SK-N-SH (cell line): Measurements from ENCODE around the gene ARID5A. TPM values are rescaled to one million over a fixed set of nuclear protein-coding genes. Genes with fewer than 3 reads are reported as not detected.

ENCODE experiments used
- CTCF ChIA-PET: fragments of 300-600, 350-600 bp; formaldehyde crosslinking; extraction: SDS; loops from one replicate; lab custom pipeline; 2021; lab: Yijun Ruan, JAX
- POLR2A ChIA-PET: fragments of 350-600 bp; sonication (Branson Sonifier 250); formaldehyde crosslinking; extraction: SDS; loops from one replicate; lab custom pipeline; 2020; ENCODE audit warnings: antibody characterized with exemption, inconsistent platforms; lab: Yijun Ruan, JAX
- DNase-seq: peaks from one replicate; pipeline ENCODE4 v3.0.0; 2012
- H2AFZ ChIP-seq: fragments of 200-600 bp; sonication (generic); 2 replicates; pipeline ENCODE4 v1.8.1; 2016; ENCODE audit warnings: antibody characterized with exemption, mild to moderate bottlenecking, low read depth
- H3F3A ChIP-seq: fragments of 200-600 bp; sonication (generic); replicated peaks from 2 replicates; pipeline ENCODE3; 2016; ENCODE audit warnings: antibody characterized with exemption, mild to moderate bottlenecking; ENCODE audit not compliant: insufficient read depth
- H3K27ac ChIP-seq, 2 experiments: fragments of 200-500 bp in 1 of 2; fragments of 200-600 bp in 1 of 2; sonication (Bioruptor generic) in 1 of 2; sonication (generic), shearing (Covaris generic) in 1 of 2; 2 replicates each; pipeline versions ENCODE4 v1.5.1 to v1.6.1; 2014 to 2016; ENCODE audit warnings: low read depth in 2 of 2, inconsistent platforms in 1 of 2, low read length in 1 of 2, mild to moderate bottlenecking in 1 of 2, mixed read lengths in 1 of 2
- H3K27me3 ChIP-seq: fragments of 200-600 bp; sonication (generic), shearing (Covaris generic); 2 replicates; pipeline ENCODE4 v1.6.1; 2016; ENCODE audit warnings: mixed run types; ENCODE audit not compliant: insufficient read depth
- H3K36me3 ChIP-seq, 2 experiments: fragments of 200-500 bp in 1 of 2; fragments of 200-600 bp in 1 of 2; sonication (Bioruptor generic) in 1 of 2; sonication (generic) in 1 of 2; replicated peaks in 1 of 2; 2 replicates each; pipeline versions ENCODE3 to v1.5.1; 2014 to 2016; ENCODE audit warnings: low read length in 1 of 2, mild to moderate bottlenecking in 1 of 2; ENCODE audit not compliant: insufficient read depth in 2 of 2, control insufficient read depth in 1 of 2
- H3K4me1 ChIP-seq, 2 experiments: fragments of 200-500 bp in 1 of 2; fragments of 200-600 bp in 1 of 2; sonication (Bioruptor generic) in 1 of 2; sonication (generic), shearing (Covaris generic) in 1 of 2; 2 replicates each; pipeline versions ENCODE4 v1.5.1 to v1.6.1; 2014 to 2016; ENCODE audit warnings: low read depth in 1 of 2, low read length in 1 of 2, mixed run types in 1 of 2; ENCODE audit not compliant: insufficient read depth in 2 of 2, control insufficient read depth in 1 of 2
- H3K4me2 ChIP-seq: fragments of 200-600 bp; sonication (generic), shearing (Covaris generic); 2 replicates; pipeline ENCODE4 v1.6.1; 2017; ENCODE audit warnings: mixed run types
- H3K4me3 ChIP-seq, 2 experiments: fragments of 200-500 bp in 1 of 2; fragments of 200-600 bp in 1 of 2; sonication (Bioruptor generic) in 1 of 2; sonication (generic), shearing (Covaris generic) in 1 of 2; 2 replicates each; pipeline versions ENCODE4 v1.5.1 to v1.8.1; 2014 to 2016; ENCODE audit warnings: low read depth in 2 of 2, inconsistent platforms in 1 of 2, low read length in 1 of 2, mild to moderate bottlenecking in 1 of 2, mixed read lengths in 1 of 2, moderate library complexity in 1 of 2
- H3K79me2 ChIP-seq: fragments of 200-600 bp; sonication (generic); 2 replicates; pipeline ENCODE4 v1.8.1; 2017; ENCODE audit warnings: mild to moderate bottlenecking; ENCODE audit not compliant: insufficient read depth
- H3K9ac ChIP-seq: fragments of 200-600 bp; sonication (generic); 2 replicates; pipeline ENCODE4 v1.6.1; 2017; ENCODE audit warnings: mixed run types
- H3K9me2 ChIP-seq: fragments of 200-600 bp; sonication (generic); 2 replicates; pipeline ENCODE4 v1.6.1; 2017; ENCODE audit warnings: mixed run types
- H3K9me3 ChIP-seq: fragments of 200-600 bp; sonication (generic); 2 replicates; pipeline ENCODE4 v1.6.1; 2017; ENCODE audit warnings: mixed run types, mild to moderate bottlenecking, moderate library complexity
- H4K20me1 ChIP-seq: fragments of 200-600 bp; sonication (generic); 2 replicates; pipeline ENCODE4 v1.6.1; 2017; ENCODE audit warnings: mild to moderate bottlenecking, mixed run types; ENCODE audit not compliant: insufficient read depth
- CHD2 ChIP-seq: fragments of 150-350 bp; IDR thresholded peaks from 2 replicates; pipeline ENCODE4 v1.6.1; 2018; ENCODE audit warnings: low read length; ENCODE audit not compliant: partially characterized antibody
- EP300 ChIP-seq, 2 experiments: IDR thresholded peaks; 2 replicates each; pipeline versions ENCODE4 v1.4.0 to v1.6.1; 2012; ENCODE audit warnings: borderline replicate concordance in 1 of 2, low read depth in 1 of 2, low read length in 1 of 2
- EZH2phosphoT487 ChIP-seq: fragments of 200-600 bp; sonication (generic); IDR thresholded peaks from 2 replicates; pipeline ENCODE4 v1.6.1; 2017; ENCODE audit warnings: low read depth, mixed run types, mild to moderate bottlenecking, antibody characterized with exemption, moderate library complexity, borderline replicate concordance
- GABPA ChIP-seq: IDR thresholded peaks from 2 replicates; pipeline ENCODE4 v1.4.0; 2012; ENCODE audit warnings: low read depth, mild to moderate bottlenecking
- GATA2 ChIP-seq: sonication (generic); formaldehyde crosslinking; IDR thresholded peaks from 2 replicates; pipeline ENCODE4 v1.5.0; 2020; ENCODE audit warnings: mild to moderate bottlenecking, missing genetic modification reagents
- JUND ChIP-seq: IDR thresholded peaks from 2 replicates; pipeline ENCODE4 v1.4.0; 2012
- MEF2A ChIP-seq: IDR thresholded peaks from 2 replicates; pipeline ENCODE4 v1.4.0; 2012; ENCODE audit warnings: low read depth, borderline replicate concordance
- NFIC ChIP-seq: IDR thresholded peaks from 2 replicates; pipeline ENCODE4 v1.4.0; 2012; ENCODE audit warnings: borderline replicate concordance
- PBX3 ChIP-seq: IDR thresholded peaks from 2 replicates; pipeline ENCODE4; 2012
- POLR2AphosphoS5 ChIP-seq: IDR thresholded peaks from 2 replicates; pipeline ENCODE4 v1.6.1; 2012; ENCODE audit warnings: low read depth, low read length
- SMC3 ChIP-seq: IDR thresholded peaks from 2 replicates; pipeline ENCODE4 v1.6.1; 2012; ENCODE audit warnings: low read depth, low read length, improper control_type of control experiment
- TCF12 ChIP-seq: IDR thresholded peaks from 2 replicates; pipeline ENCODE4 v1.4.0; 2012
- TEAD4 ChIP-seq: IDR thresholded peaks from 2 replicates; pipeline ENCODE4 v1.4.0; 2012; ENCODE audit warnings: mild to moderate bottlenecking, borderline replicate concordance; ENCODE audit not compliant: insufficient read depth
- USF1 ChIP-seq: IDR thresholded peaks from 2 replicates; pipeline ENCODE4 v1.4.0; 2012; ENCODE audit warnings: low read depth, borderline replicate concordance
- USF2 ChIP-seq: fragments of 150-350 bp; IDR thresholded peaks from 2 replicates; pipeline ENCODE4 v1.6.1; 2017; ENCODE audit warnings: antibody characterized with exemption, low read length, low read depth, borderline replicate concordance
- WGBS: methylation state at CpG from one replicate; pipeline ENCODE4 v1.1.6; 2017; ENCODE audit warnings: low lambda C conversion rate; 5-methylcytosine and 5-hydroxymethylcytosine counted together
- polyA plus RNA-seq, 3 experiments: library from polyadenylated mRNA; depleted of rRNA; stranded (reverse); fragments of >200 nt; gene quantifications; 2 replicates each; pipeline ENCODE4 v1.2.3, GENCODE V29; 2012

Gene ARID5A
- polyA plus RNA-seq, 1 of the 3 experiments (the other 2 are of a cell fraction), result 3.3 TPM

DNA sequence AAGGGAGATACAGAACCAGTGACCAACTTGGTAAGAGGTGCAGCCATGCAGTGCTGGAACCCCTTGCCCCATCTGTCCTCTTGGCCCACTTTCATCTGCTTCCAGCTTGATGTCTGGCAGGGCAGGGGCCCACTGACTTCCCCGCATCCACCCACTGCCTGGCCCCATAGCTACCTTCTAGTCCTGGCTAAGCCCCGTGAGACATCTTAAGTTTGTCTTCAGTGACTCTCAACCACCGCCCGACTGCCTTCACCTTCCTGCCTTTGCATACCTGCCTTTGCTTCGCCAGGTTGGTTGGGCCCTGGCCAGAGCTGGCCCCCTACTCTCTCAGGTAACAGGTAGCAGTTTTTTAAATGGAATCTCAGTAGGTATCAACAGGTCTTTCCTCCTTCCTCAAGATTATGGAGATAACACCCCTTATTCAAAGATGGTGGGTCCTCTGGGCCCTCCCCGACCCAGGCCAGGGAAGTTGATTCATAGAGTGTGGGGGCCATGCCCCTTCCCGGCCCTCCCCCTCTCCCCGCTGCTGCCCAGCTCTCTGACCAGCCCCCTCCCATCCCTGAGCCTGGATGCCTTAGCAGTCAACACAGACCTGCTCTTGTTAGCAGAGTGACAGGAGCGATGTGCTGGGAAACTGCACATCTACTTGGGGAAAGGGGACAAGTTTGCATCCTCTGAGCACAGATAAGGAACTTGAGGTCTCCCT lies 2.8 kb downstream of the ARID5A start (continued):
- TF ChIP-seq TEAD4 (no peak), JUND (no peak), TCF12 (no peak), POLR2AphosphoS5 (no peak), NFIC (no peak), USF2 (no peak), PBX3 (no peak), MEF2A (no peak), EP300 (IDR thresholded peaks at IDR 0.05; ENCODE audit: borderline replicate concordance in 1 of 2, low read depth in 1 of 2, low read length in 1 of 2) (no peak), CHD2 (no peak), USF1 (no peak)

DNA sequence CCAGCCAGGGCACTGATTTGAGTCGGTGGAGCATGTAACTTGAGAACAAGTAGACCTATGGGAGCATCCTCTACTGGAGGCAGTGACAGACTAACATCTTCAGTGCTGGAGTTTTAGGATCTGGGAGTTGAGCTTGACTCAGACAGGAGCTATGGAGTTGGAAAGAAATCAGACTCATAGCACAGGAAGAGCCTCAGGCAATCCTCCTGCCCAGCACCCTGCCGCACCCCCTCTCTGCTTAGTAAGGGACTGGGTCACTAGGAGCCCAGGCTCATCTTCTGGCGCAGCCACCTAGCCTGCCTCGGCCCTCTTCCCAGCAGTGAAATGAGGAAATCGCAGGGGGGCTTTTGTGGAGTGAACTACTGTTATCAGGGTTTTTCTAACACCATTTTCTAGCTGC lies 3.6 kb downstream of the ARID5A start:
- Histone ChIP-seq H3K9ac (no peak overlapping the region), H4K20me1 (peaks cover 22% of the 10 kb centered on the region; the same call in 1 of the 2 replicates), H3K9me3 (no peaks in the 10 kb centered on the region), H3K4me1 (peaks cover 7 to 16% of the 10 kb centered on the region in 2 experiments; a peak in 1 of 4 replicates), H3K27me3 (no peaks in the 10 kb centered on the region), H3K27ac (no peak overlapping the region), H3K9me2 (no peaks in the 10 kb centered on the region), H2AFZ (no peak overlapping the region), H3K4me3 (no peak overlapping the region), H3F3A (no peaks in the 10 kb centered on the region), H3K79me2 (peaks cover 6% of the 10 kb centered on the region; the same call in 1 of the 2 replicates), H3K4me2 (no peak overlapping the region), H3K36me3 (peaks cover 0 to 2% of the 10 kb centered on the region in 2 experiments)
- 59% methylated on average over 3 of the region's 5 CpGs for WGBS
- ChIA-PET CTCF (interaction anchor here (0.6 to 8.6 kb wide), 6 partner anchors 8 to 411 kb away, joined by 3 to 91 read pairs (median 4); no protein-coding TSS in a partner anchor), POLR2A (no interaction called here)
- peak; percentile 32 for DNase-seq
- TF ChIP-seq SMC3, result no peak
- TF ChIP-seq GABPA, result no peak
- no peak for TF ChIP-seq EZH2phosphoT487
- TF ChIP-seq GATA2 (CRISPR knock-in tag), result no peak
- TF ChIP-seq JUND, result no peak
- no peak for TF ChIP-seq USF1
- TF ChIP-seq TCF12, result no peak
